H1 (cell line): Measurements from ENCODE around the gene SLFN5. TPM values are rescaled to one million over a fixed set of nuclear protein-coding genes. Genes with fewer than 3 reads are reported as not detected.

Experiments used
- CTCF ChIA-PET: fragments of 300-600 bp; sonication (Branson Sonifier 250); formaldehyde crosslinking; loops from one replicate; lab custom pipeline; 2021; ENCODE audit not compliant: partially characterized antibody; lab: Charles Lee
- POLR2A ChIA-PET: fragments of 300-600 bp; sonication (Branson Sonifier 250); formaldehyde crosslinking; loops from one replicate; lab custom pipeline; 2021; ENCODE audit warnings: inconsistent platforms; ENCODE audit not compliant: partially characterized antibody; lab: Charles Lee
- DNase-seq, 2 experiments: peaks; one replicate each; pipeline versions ENCODE4 v3.0.0 to v3.0.0-alpha.2; 2010 to 2022; ENCODE audit warnings: low spot score in 2 of 2, low read depth in 1 of 2, mixed read lengths in 1 of 2
- FAIRE-seq: peaks from 2 replicates; lab custom pipeline; 2011; peaks lifted over from hg19 to GRCh38; lab: Jason Lieb, UNC
- H2AFZ ChIP-seq: 2 replicates; pipeline ENCODE4 v1.8.1; 2012; ENCODE audit warnings: low read length, inconsistent platforms
- H2AK5ac ChIP-seq: 2 replicates; pipeline ENCODE4 v1.6.1; 2013; ENCODE audit warnings: low read depth, low read length
- H2BK120ac ChIP-seq: replicated peaks from 2 replicates; pipeline ENCODE3; 2013; ENCODE audit warnings: low read depth, low read length, inconsistent platforms
- H2BK12ac ChIP-seq: 2 replicates; pipeline ENCODE4 v1.6.1; 2013; ENCODE audit warnings: low read depth, low read length
- H2BK15ac ChIP-seq: 2 replicates; pipeline ENCODE4 v1.6.1; 2013; ENCODE audit warnings: low read length
- H2BK20ac ChIP-seq: 2 replicates; pipeline ENCODE4 v1.6.1; 2013; ENCODE audit warnings: low read length
- H2BK5ac ChIP-seq: 2 replicates; pipeline ENCODE4 v1.6.1; 2013; ENCODE audit warnings: low read depth, low read length
- H3K14ac ChIP-seq: 2 replicates; pipeline ENCODE4 v1.6.1; 2013; ENCODE audit warnings: inconsistent platforms; ENCODE audit not compliant: insufficient read length
- H3K18ac ChIP-seq: 2 replicates; pipeline ENCODE4 v1.6.1; 2013; ENCODE audit warnings: low read length; ENCODE audit errors: extremely low read depth
- H3K23ac ChIP-seq: 2 replicates; pipeline ENCODE4 v1.6.1; 2013; ENCODE audit warnings: inconsistent platforms; ENCODE audit not compliant: insufficient read length
- H3K23me2 ChIP-seq: 2 replicates; pipeline ENCODE4 v1.6.1; 2013; ENCODE audit warnings: low read depth, low read length
- H3K27ac ChIP-seq: 2 replicates; pipeline ENCODE4 v1.6.1; 2011; ENCODE audit warnings: low read depth, low read length, inconsistent platforms
- H3K27me3 ChIP-seq, 4 experiments: replicated peaks in 1 of 4; 1 replicate in 1 of 4; 2 replicates in 3 of 4; pipeline versions ENCODE4 v1.6.1 to v1.8.1; 2011 to 2013; ENCODE audit warnings: low read length in 3 of 4, mild to moderate bottlenecking in 3 of 4, inconsistent platforms in 2 of 4, mixed read lengths in 2 of 4, moderate library complexity in 1 of 4; ENCODE audit not compliant: control insufficient read depth in 3 of 4, insufficient read depth in 3 of 4; ENCODE audit errors: extremely low read depth in 1 of 4
- H3K36me3 ChIP-seq, 4 experiments: 2 replicates each; pipeline versions ENCODE4 v1.6.1 to v1.8.1; 2011 to 2013; ENCODE audit warnings: mild to moderate bottlenecking in 4 of 4, low read length in 3 of 4, moderate library complexity in 2 of 4, control low read depth in 1 of 4, inconsistent platforms in 1 of 4; ENCODE audit not compliant: insufficient read depth in 4 of 4, control insufficient read depth in 2 of 4
- H3K4ac ChIP-seq: replicated peaks from 2 replicates; pipeline ENCODE3; 2013; ENCODE audit warnings: low read length, low read depth, mixed read lengths, inconsistent platforms; ENCODE audit not compliant: insufficient read length
- H3K4me1 ChIP-seq, 4 experiments: replicated peaks in 1 of 4; 1 replicate in 1 of 4; 2 replicates in 3 of 4; pipeline versions ENCODE4 v1.6.1 to v1.8.1; 2011 to 2013; ENCODE audit warnings: low read length in 3 of 4, inconsistent platforms in 2 of 4, mixed read lengths in 1 of 4; ENCODE audit not compliant: insufficient read depth in 4 of 4, control insufficient read depth in 3 of 4
- H3K4me2 ChIP-seq, 2 experiments: 2 replicates each; pipeline versions ENCODE4 v1.6.1 to v1.8.1; 2011 to 2013; ENCODE audit warnings: low read depth in 2 of 2, low read length in 2 of 2, control low read depth in 1 of 2, inconsistent platforms in 1 of 2, mild to moderate bottlenecking in 1 of 2; ENCODE audit not compliant: insufficient read depth in 1 of 2
- H3K4me3 ChIP-seq, 4 experiments: fragments of 200-600, 300-600 bp in 1 of 4; sonication (generic), shearing (Covaris generic), sonication (Bioruptor Twin) in 1 of 4; 2 replicates each; pipeline versions ENCODE4 v1.5.1 to v1.8.1; 2011 to 2016; ENCODE audit warnings: low read length in 4 of 4, low read depth in 3 of 4, control low read depth in 2 of 4, inconsistent platforms in 2 of 4, mild to moderate bottlenecking in 2 of 4, mixed read lengths in 1 of 4, moderate library complexity in 1 of 4; ENCODE audit not compliant: insufficient read depth in 2 of 4; ENCODE audit errors: extremely low read depth in 1 of 4
- H3K56ac ChIP-seq: replicated peaks from 2 replicates; pipeline ENCODE3; 2013; ENCODE audit warnings: low read depth, mild to moderate bottlenecking, mixed read lengths, low read length, inconsistent platforms; ENCODE audit not compliant: insufficient read length
- H3K79me1 ChIP-seq: 2 replicates; pipeline ENCODE4 v1.6.1; 2013; ENCODE audit warnings: low read depth, low read length, control low read depth
- H3K79me2 ChIP-seq, 2 experiments: 2 replicates each; pipeline versions ENCODE4 v1.6.1 to v1.8.1; 2012 to 2013; ENCODE audit warnings: low read length in 2 of 2, mild to moderate bottlenecking in 2 of 2, inconsistent platforms in 1 of 2; ENCODE audit not compliant: insufficient read depth in 2 of 2, control insufficient read depth in 1 of 2
- H3K9ac ChIP-seq, 4 experiments: replicated peaks in 1 of 4; 1 replicate in 1 of 4; 2 replicates in 3 of 4; pipeline versions ENCODE4 v1.6.1 to v1.8.1; 2011 to 2013; ENCODE audit warnings: low read depth in 3 of 4, low read length in 3 of 4, control low read depth in 2 of 4, mild to moderate bottlenecking in 2 of 4, moderate library complexity in 2 of 4, inconsistent platforms in 1 of 4; ENCODE audit errors: extremely low read depth in 1 of 4
- H3K9me3 ChIP-seq, 2 experiments: 2 replicates each; pipeline versions ENCODE4 v1.6.1 to v1.8.1; 2012 to 2013; ENCODE audit warnings: mild to moderate bottlenecking in 2 of 2, moderate library complexity in 2 of 2, control low read depth in 1 of 2, inconsistent platforms in 1 of 2, low read depth in 1 of 2, low read length in 1 of 2, mixed read lengths in 1 of 2; ENCODE audit not compliant: insufficient read depth in 2 of 2
- H4K20me1 ChIP-seq, 2 experiments: replicated peaks in 1 of 2; 2 replicates each; pipeline versions ENCODE3 to v1.8.1; 2011 to 2013; ENCODE audit warnings: inconsistent platforms in 2 of 2, low read length in 2 of 2, mild to moderate bottlenecking in 1 of 2; ENCODE audit not compliant: insufficient read depth in 2 of 2, control insufficient read depth in 1 of 2
- H4K5ac ChIP-seq: 2 replicates; pipeline ENCODE4 v1.6.1; 2013; ENCODE audit warnings: low read length, low read depth, mixed read lengths, inconsistent platforms; ENCODE audit not compliant: insufficient read length
- H4K8ac ChIP-seq: 2 replicates; pipeline ENCODE4 v1.8.0; 2013; ENCODE audit warnings: mild to moderate bottlenecking, moderate library complexity, low read length, inconsistent platforms; ENCODE audit not compliant: insufficient read depth; ENCODE audit errors: extremely low read depth
- H4K91ac ChIP-seq: replicated peaks from 2 replicates; pipeline ENCODE3; 2013; ENCODE audit warnings: low read length, mixed read lengths, inconsistent platforms; ENCODE audit not compliant: insufficient read length
- CBX8 ChIP-seq: fragments of 300-800, 300-1000 bp; sonication (generic); IDR thresholded peaks from 2 replicates; pipeline ENCODE4 v1.7.1; 2016; ENCODE audit warnings: low read depth, low read length, borderline replicate concordance
- CEBPB ChIP-seq: IDR thresholded peaks from 2 replicates; pipeline ENCODE4 v1.6.1; 2012; ENCODE audit warnings: low read depth, low read length
- CREB1 ChIP-seq: IDR thresholded peaks from 2 replicates; pipeline ENCODE4 v1.6.1; 2012; ENCODE audit warnings: inconsistent platforms
- CTCF ChIP-seq, 3 experiments: IDR thresholded peaks; 1 replicate in 2 of 3; 2 replicates in 1 of 3; pipeline versions ENCODE4 v1.5.1 to v1.6.1; 2011; ENCODE audit warnings: low read length in 3 of 3, mild to moderate bottlenecking in 3 of 3, inconsistent platforms in 2 of 3, low read depth in 1 of 3, moderate library complexity in 1 of 3; ENCODE audit not compliant: insufficient read depth in 1 of 3; ENCODE audit errors: control extremely low read depth in 1 of 3
- EP300 ChIP-seq, 2 experiments: IDR thresholded peaks; 1 replicate in 1 of 2; 2 replicates in 1 of 2; pipeline ENCODE4 v1.6.1; 2011 to 2012; ENCODE audit warnings: low read depth in 2 of 2, low read length in 2 of 2, mild to moderate bottlenecking in 2 of 2, borderline replicate concordance in 1 of 2, inconsistent platforms in 1 of 2, moderate library complexity in 1 of 2
- HDAC6 ChIP-seq: IDR thresholded peaks from one replicate; pipeline ENCODE4 v1.7.1; 2012; ENCODE audit warnings: low read depth, mild to moderate bottlenecking, inconsistent platforms, low read length, moderate library complexity
- RXRA ChIP-seq: IDR thresholded peaks from 2 replicates; pipeline ENCODE4 v1.6.1; 2011; ENCODE audit warnings: low read depth, mild to moderate bottlenecking, low read length, moderate library complexity; ENCODE audit not compliant: insufficient read depth
- SAP30 ChIP-seq: fragments of 300-600 bp; sonication (generic); IDR thresholded peaks from 2 replicates; pipeline ENCODE4 v1.7.1; 2012; ENCODE audit warnings: low read length, moderate library complexity, mild to moderate bottlenecking, inconsistent platforms; ENCODE audit not compliant: insufficient read depth, insufficient replicate concordance
- SIX5 ChIP-seq: IDR thresholded peaks from 2 replicates; pipeline ENCODE4 v1.6.1; 2011; ENCODE audit warnings: mild to moderate bottlenecking, low read depth, low read length
- SP4 ChIP-seq: IDR thresholded peaks from 2 replicates; pipeline ENCODE4 v1.6.1; 2012; ENCODE audit warnings: low read length, inconsistent platforms
- SUZ12 ChIP-seq: fragments of 200-600 bp; sonication (generic); IDR thresholded peaks from 2 replicates; pipeline ENCODE4 v1.6.1; 2012; ENCODE audit warnings: mild to moderate bottlenecking, inconsistent platforms, low read length, moderate library complexity, mixed read lengths
- TEAD4 ChIP-seq: IDR thresholded peaks from 2 replicates; pipeline ENCODE4 v1.6.1; 2012; ENCODE audit warnings: low read depth, low read length, inconsistent platforms, mixed read lengths
- WGBS, 2 experiments: shearing (Covaris generic) in 1 of 2; methylation state at CpG; one replicate each; pipeline versions ENCODE4 v1.1.6 to v1.1.7; 2013 to 2015; ENCODE audit warnings: low lambda C conversion rate in 2 of 2, mixed read lengths in 2 of 2, inconsistent platforms in 1 of 2, low coverage in 1 of 2, missing lambda C conversion rate in 1 of 2; ENCODE audit not compliant: insufficient replicate concordance in 2 of 2, insufficient coverage in 1 of 2, insufficient read length in 1 of 2; ENCODE audit errors: extremely low coverage in 1 of 2, missing lambda C conversion rate in 1 of 2; 5-methylcytosine and 5-hydroxymethylcytosine counted together
- polyA plus RNA-seq, 7 experiments: library from polyadenylated mRNA; depleted of rRNA in 3 of 7; stranded (reverse) in 5 of 7; unstranded in 2 of 7; fragments of >200 nt in 5 of 7; fragments of 200-250 nt in 2 of 7; gene quantifications; 1 replicate in 5 of 7; 2 replicates in 1 of 7; 4 replicates in 1 of 7; pipeline versions ENCODE4 v1.2.1 to v1.2.3, GENCODE V29; 2011 to 2013; ENCODE audit warnings: missing spikeins in 2 of 7, mixed read lengths in 2 of 7
- total RNA-seq: library from RNA; stranded (reverse); fragmentation: NEBNext Ultra II Directional; extraction: Animal tissue kit (Norgen Biotek cat#: 25700); gene quantifications from 2 replicates; pipeline ENCODE4 v1.2.1, GENCODE V29; 2021

The SLFN5 gene
- total and polyA plus RNA-seq, 2 of the 8 experiments (the other 6 are each of a cell fraction or from before 2014, with no cell fraction given), result 0.86 to 3.0 TPM

GRCh38 chr17:35229638-35230037 is 13.2 kb upstream of the SLFN5 start:
- H3K23ac ChIP-seq, result no peak overlapping the region
- no peak overlapping the region for H4K5ac ChIP-seq
- H4K8ac ChIP-seq, result no peak overlapping the region
- FAIRE-seq (no peak), DNase-seq (no peak)
- no peaks in the 10 kb centered on the region for H3K27me3 ChIP-seq
- CTCF ChIA-PET, result interaction anchor here (1.5 kb wide), 1 partner anchor 12 kb away, joined by 4 read pairs; no protein-coding TSS in a partner anchor
- no peak overlapping the region for H2AFZ ChIP-seq
- H3K4me2 ChIP-seq, result no peak overlapping the region
- no peak overlapping the region for H3K18ac ChIP-seq
- no peaks in the 10 kb centered on the region for H3K79me1 ChIP-seq
- no peaks in the 10 kb centered on the region; the same call in 1 of the 2 replicates for H3K23me2 ChIP-seq
- POLR2A ChIA-PET, result no interaction called here
- WGBS, 2 experiments, result 96% methylated on average over 1 of the region's 1 CpG; no CpG with 5 or more reads in 1 of the 2 experiments
- no peak overlapping the region for H2BK15ac ChIP-seq
- no peaks in the 10 kb centered on the region for H3K9me3 ChIP-seq
- H2BK120ac ChIP-seq, result no peak overlapping the region
- H2BK20ac ChIP-seq, result no peak overlapping the region
- no peak overlapping the region for H3K4ac ChIP-seq
- H3K56ac ChIP-seq, result no peak overlapping the region
- H3K36me3 ChIP-seq, result no peaks in the 10 kb centered on the region
- H3K4me3 ChIP-seq, result no peak overlapping the region
- H3K4me1 ChIP-seq, result no peaks in the 10 kb centered on the region
- H3K27ac ChIP-seq, result no peak overlapping the region
- no peak overlapping the region for H2AK5ac ChIP-seq
- H3K79me2 ChIP-seq, result no peaks in the 10 kb centered on the region
- H4K20me1 ChIP-seq, result no peaks in the 10 kb centered on the region
- H3K9ac ChIP-seq, result no peak overlapping the region
- H3K14ac ChIP-seq, result no peak overlapping the region
- H2BK5ac ChIP-seq, result no peak overlapping the region
- no peak overlapping the region for H4K91ac ChIP-seq
- H2BK12ac ChIP-seq, result no peak overlapping the region
- TF ChIP-seq CTCF (IDR thresholded peaks at IDR 0.05; ENCODE audit: control extremely low read depth in 1 of 3, insufficient read depth in 1 of 3, low read depth in 1 of 3, low read length in 3 of 3) (no peak), CBX8 (no peak), SAP30 (no peak), SUZ12 (no peak), SIX5 (no peak), CEBPB (no peak), RXRA (no peak), EP300 (IDR thresholded peaks at IDR 0.05; ENCODE audit: borderline replicate concordance in 1 of 2, low read depth in 2 of 2, low read length in 2 of 2) (no peak), HDAC6 (no peak), TEAD4 (no peak), SP4 (no peak), CREB1 (no peak)
